Ovary (tissue), 9 donors: Measurements from ENCODE around the gene DOCK10. TPM values are rescaled to one million over a fixed set of nuclear protein-coding genes. Genes with fewer than 3 reads are reported as not detected.

Source experiments
- DNase-seq, 5 donors: peaks; one replicate each; pipeline ENCODE4 v3.0.0-alpha.2; 2019 to 2020
- H3K27ac ChIP-seq, 2 donors: fragments of 200-600 bp; one replicate each; pipeline versions ENCODE4 v1.5.1 to v1.8.0; 2019 to 2022
- H3K27me3 ChIP-seq: fragments of 200-600 bp; one replicate; pipeline ENCODE4 v1.8.0; 2022
- H3K36me3 ChIP-seq: fragments of 200-600 bp; sonication (generic); one replicate; pipeline ENCODE4 v1.5.1; 2019
- H3K4me1 ChIP-seq: one replicate; pipeline ENCODE4 v1.8.1; 2013; ENCODE audit warnings: mild to moderate bottlenecking, moderate library complexity; ENCODE audit not compliant: insufficient read depth
- H3K4me3 ChIP-seq: fragments of 200-600 bp; sonication (generic); one replicate; pipeline ENCODE4 v1.5.1; 2017
- H3K9me3 ChIP-seq, 2 donors: fragments of 200-600 bp in 1 of 2; sonication (generic) in 1 of 2; one replicate each; pipeline versions ENCODE4 v1.5.1 to v1.8.1; 2013 to 2019; ENCODE audit warnings: mild to moderate bottlenecking in 1 of 2, moderate library complexity in 1 of 2
- EP300 ChIP-seq: sonication (generic); formaldehyde crosslinking; IDR thresholded peaks from one replicate; pipeline ENCODE4 v1.6.1; 2017; ENCODE audit warnings: antibody characterized with exemption
- POLR2A ChIP-seq: fragments of 450-650 bp; IDR thresholded peaks from one replicate; pipeline ENCODE4 v1.6.1; 2017; ENCODE audit warnings: antibody characterized with exemption, mild to moderate bottlenecking, moderate library complexity
- WGBS, 3 donors: extraction: QIAGEN DNeasy Blood & Tissue Kit in 1 of 3; methylation state at CpG; one replicate each; pipeline versions ENCODE4 v1.1.5 to v1.1.7; 2013 to 2017; 5-methylcytosine and 5-hydroxymethylcytosine counted together
- intact Hi-C, 4 donors: fragments of 100-400 bp; cut with DNase I; formaldehyde crosslinking; loops; one replicate each; pipeline versions ENCODE4 v1.11.0 to v1.15.1; 2022 to 2023
- polyA plus RNA-seq, 2 donors: library from polyadenylated mRNA; stranded (reverse); fragments of 200-250 nt in 1 of 2; fragments of 350-450 nt in 1 of 2; fragmentation: Illumina TruSeq in 1 of 2; extraction: RNeasy Lipid Tissue Mini Kit (QIAGEN cat#74804) in 1 of 2; gene quantifications; one replicate each; pipeline ENCODE4 v1.2.3, GENCODE V29; 2013 to 2014
- total RNA-seq, 7 donors: library from RNA; depleted of rRNA in 2 of 7; stranded (reverse); fragments of >200 nt in 2 of 7; fragmentation: NEBNext Ultra II Directional in 3 of 7; extraction: Animal tissue kit (Norgen Biotek cat#: 25700) in 3 of 7; gene quantifications; one replicate each; pipeline versions ENCODE4 v1.1.0 to v1.2.4, GENCODE V29; 2016 to 2023
- TF ChIP-seq, protein P1 (sequence below), 3 donors: fragments of 450-650 bp in 2 of 3; fragments of 200-600 bp in 1 of 3; IDR thresholded peaks; one replicate each; pipeline versions ENCODE4 v1.5.1 to v1.8.0; 2016 to 2022; ENCODE audit warnings: antibody characterized with exemption in 3 of 3, mild to moderate bottlenecking in 1 of 3
- donor health status: DM: no; HTN: no; CAD: no; lungs with moderate emphysema.
- donor health status: DM: no; HTN: no; CAD: no.
- donor health status: Bipolar disorder and iron deficiency.
- donor health status: DM: yes; HTN: yes; CAD: no.
- donor health status: DM: no; HTN: no; CAD: no.
- donor health status: DM: yes; HTN: yes; CAD: no.

The DOCK10 gene
- total and polyA plus RNA-seq, 9 donors: 15.3 to 42.5 (median 31.2) TPM

DNA sequence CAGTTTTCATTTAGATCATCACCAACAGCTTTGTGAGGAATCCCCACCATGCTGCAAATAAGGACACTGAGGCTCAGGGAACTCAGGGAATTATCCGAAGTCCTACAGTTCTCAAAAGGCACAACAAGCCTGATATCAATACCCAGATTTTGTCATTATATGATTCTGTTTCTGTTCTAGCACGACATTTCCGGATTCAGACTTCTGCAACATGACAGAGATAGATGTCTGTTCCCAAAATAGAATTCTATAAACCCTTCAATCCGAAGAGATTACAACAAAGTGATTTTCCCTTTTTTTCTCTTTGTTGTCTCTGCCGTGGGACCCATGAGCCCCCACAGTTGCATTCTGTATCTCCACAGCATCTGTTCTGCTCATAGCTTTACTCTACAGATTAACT, 72.0 kb downstream of the DOCK10 start:
- Histone ChIP-seq H3K36me3 (no peaks in the 10 kb centered on the region), H3K27me3 (no peaks in the 10 kb centered on the region), H3K4me1 (peaks cover 4% of the 10 kb centered on the region), H3K4me3 (no peak overlapping the region), H3K27ac (no peak overlapping the region), H3K9me3 (no peaks in the 10 kb centered on the region)
- intact Hi-C loops: no loop called here
- 76 to 82% (median 78%) methylated on average over 5 of the region's 5 CpGs for WGBS, 3 donors
- no peak for DNase-seq
- TF ChIP-seq EP300 (no peak), POLR2A (no peak)
- TF ChIP-seq, protein P1, sequence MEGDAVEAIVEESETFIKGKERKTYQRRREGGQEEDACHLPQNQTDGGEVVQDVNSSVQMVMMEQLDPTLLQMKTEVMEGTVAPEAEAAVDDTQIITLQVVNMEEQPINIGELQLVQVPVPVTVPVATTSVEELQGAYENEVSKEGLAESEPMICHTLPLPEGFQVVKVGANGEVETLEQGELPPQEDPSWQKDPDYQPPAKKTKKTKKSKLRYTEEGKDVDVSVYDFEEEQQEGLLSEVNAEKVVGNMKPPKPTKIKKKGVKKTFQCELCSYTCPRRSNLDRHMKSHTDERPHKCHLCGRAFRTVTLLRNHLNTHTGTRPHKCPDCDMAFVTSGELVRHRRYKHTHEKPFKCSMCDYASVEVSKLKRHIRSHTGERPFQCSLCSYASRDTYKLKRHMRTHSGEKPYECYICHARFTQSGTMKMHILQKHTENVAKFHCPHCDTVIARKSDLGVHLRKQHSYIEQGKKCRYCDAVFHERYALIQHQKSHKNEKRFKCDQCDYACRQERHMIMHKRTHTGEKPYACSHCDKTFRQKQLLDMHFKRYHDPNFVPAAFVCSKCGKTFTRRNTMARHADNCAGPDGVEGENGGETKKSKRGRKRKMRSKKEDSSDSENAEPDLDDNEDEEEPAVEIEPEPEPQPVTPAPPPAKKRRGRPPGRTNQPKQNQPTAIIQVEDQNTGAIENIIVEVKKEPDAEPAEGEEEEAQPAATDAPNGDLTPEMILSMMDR (IDR thresholded peaks at IDR 0.05): no peak

DNA sequence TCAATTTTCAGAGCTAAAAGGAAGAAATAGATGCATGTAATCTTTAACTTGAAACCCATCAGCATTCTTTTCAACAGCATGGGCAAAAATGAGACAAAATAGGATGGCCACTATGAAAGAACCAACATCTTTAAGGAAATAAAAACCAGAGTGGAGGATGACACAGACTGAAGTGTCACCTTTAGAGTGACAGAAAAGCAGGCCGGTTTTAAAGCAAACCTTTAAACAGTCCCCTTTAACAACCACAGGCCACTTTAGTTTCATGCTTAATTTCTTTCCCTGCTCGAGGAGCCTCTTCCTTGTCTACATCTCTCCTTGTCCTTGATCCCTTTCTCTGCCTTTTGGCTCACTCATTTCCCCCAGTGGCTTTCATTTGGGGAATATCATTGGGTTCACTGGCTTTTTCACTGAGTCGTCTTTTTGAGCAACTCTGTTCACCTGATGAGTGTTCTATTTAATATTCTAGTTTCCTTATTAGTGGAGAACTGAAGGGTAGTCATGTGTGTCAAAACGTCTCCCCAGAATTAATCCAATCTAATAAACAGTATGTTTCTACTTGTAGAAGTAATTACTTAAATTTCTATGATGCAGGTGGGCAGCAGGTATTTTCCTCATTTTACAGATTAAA, 72.5 kb downstream of the DOCK10 start:
- Histone ChIP-seq H3K27ac (no peak overlapping the region), H3K4me1 (peaks cover 4% of the 10 kb centered on the region), H3K27me3 (no peaks in the 10 kb centered on the region), H3K4me3 (no peak overlapping the region), H3K9me3 (no peaks in the 10 kb centered on the region), H3K36me3 (no peaks in the 10 kb centered on the region)
- WGBS, 3 donors: 82 to 89% (median 85%) methylated on average over 4 of the region's 4 CpGs
- TF ChIP-seq POLR2A (no peak), EP300 (no peak)
- TF ChIP-seq, protein P1 (IDR thresholded peaks at IDR 0.05): no peak
- DNase-seq: no peak
- intact Hi-C loops: no loop called here

DNA sequence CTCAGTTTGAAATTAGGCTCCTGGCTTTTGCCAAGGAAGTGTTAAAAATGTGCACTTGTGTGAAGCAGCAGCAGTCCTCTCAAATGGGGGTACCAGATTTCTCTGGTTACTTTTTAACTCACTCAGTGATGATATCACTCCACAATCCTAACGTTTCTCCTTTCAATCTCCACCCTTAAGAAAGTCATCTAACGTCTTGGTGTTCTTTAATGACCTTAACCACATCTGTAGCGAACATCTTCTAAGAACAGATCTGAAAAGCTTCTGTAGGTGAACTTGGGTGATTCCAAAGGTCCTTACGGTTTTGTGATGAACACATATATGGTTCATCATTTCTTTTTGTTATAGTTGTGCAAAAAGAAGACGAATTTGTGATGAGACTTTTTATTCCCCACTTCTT, 73.2 kb downstream of the DOCK10 start:
- no peaks in the 10 kb centered on the region for H3K36me3 ChIP-seq
- H3K9me3 ChIP-seq: no peaks in the 10 kb centered on the region
- H3K27me3 ChIP-seq: no peaks in the 10 kb centered on the region
- peaks cover 4% of the 10 kb centered on the region for H3K4me1 ChIP-seq
- H3K4me3 ChIP-seq: no peak overlapping the region
- intact Hi-C loops: no loop called here
- WGBS, 3 donors: 86 to 87% (median 86%) methylated on average over 5 of the region's 5 CpGs
- no peak overlapping the region for H3K27ac ChIP-seq
- no peak for DNase-seq
- TF ChIP-seq, protein P1 (IDR thresholded peaks at IDR 0.05): no peak
- TF ChIP-seq POLR2A (no peak), EP300 (no peak)

DNA sequence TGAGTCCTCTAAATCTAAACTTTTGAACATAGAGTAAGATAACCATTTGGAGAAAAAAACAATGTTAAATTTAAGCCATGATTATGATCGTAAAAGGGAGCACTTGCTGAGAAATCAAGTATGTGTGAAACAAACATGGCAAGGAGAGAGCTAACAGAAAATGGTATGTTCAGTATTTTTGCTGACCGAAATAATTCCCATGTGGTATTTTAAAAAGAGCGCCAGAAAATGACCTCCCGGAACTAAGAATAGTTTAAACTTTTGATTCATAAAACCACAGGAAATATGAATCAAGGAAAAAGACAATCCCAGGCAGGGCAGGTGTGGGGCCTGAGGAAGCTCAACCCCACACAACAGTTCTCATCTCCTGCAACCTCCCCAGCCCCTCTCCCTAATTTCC, 74.2 kb downstream of the DOCK10 start:
- no peak for DNase-seq
- H3K4me3 ChIP-seq: no peak overlapping the region
- 33 to 48% (median 44%) methylated on average over 4 of the region's 4 CpGs for WGBS, 3 donors
- peaks cover 4% of the 10 kb centered on the region for H3K4me1 ChIP-seq
- TF ChIP-seq POLR2A (no peak), EP300 (no peak)
- TF ChIP-seq, protein P1 (IDR thresholded peaks at IDR 0.05): no peak
- H3K9me3 ChIP-seq: no peaks in the 10 kb centered on the region
- intact Hi-C loops: no loop called here
- no peaks in the 10 kb centered on the region for H3K27me3 ChIP-seq
- H3K36me3 ChIP-seq: no peaks in the 10 kb centered on the region
- no peak overlapping the region for H3K27ac ChIP-seq
